ENCODE measurements around the gene GLT8D1.

- no peak for TF ChIP-seq POLR2A (IDR thresholded peaks at IDR 0.05; ENCODE audit: low read depth)
- no peak for TF ChIP-seq CTCF (IDR thresholded peaks at IDR 0.05)
- no peak for TF ChIP-seq POLR2AphosphoS5 (IDR thresholded peaks at IDR 0.05)
- no peak for TF ChIP-seq EP300 (IDR thresholded peaks at IDR 0.05)
Measured at GRCh38 chr3:52733256-52733891, 27.8 kb upstream of the GLT8D1 start.

All from esophagus muscularis mucosa (tissue), 4 donors.